MCF 10A (cell line): ENCODE measurements around the gene ZNF628. TPM values are rescaled to one million over a fixed set of nuclear protein-coding genes. Genes with fewer than 3 reads are reported as not detected.

ENCODE experiments used
- BruUV-seq: library from RNA; stranded (reverse); fragments of 400-500 nt; replicated peaks from 2 replicates; lab custom pipeline; 2021; lab: Mats Ljungman, UMichigan
- CTCF ChIA-PET: fragments of 300-600 bp; sonication (Branson Sonifier 250); formaldehyde crosslinking; extraction: SDS; loops from one replicate; lab custom pipeline; 2021; ENCODE audit warnings: antibody characterized with exemption, inconsistent platforms; lab: Yijun Ruan, JAX
- POLR2A ChIA-PET: fragments of 300-600, 350-650 bp; sonication (Branson Sonifier 250); formaldehyde crosslinking; extraction: SDS; loops from one replicate; lab custom pipeline; 2020; ENCODE audit warnings: antibody characterized with exemption, inconsistent platforms; lab: Yijun Ruan, JAX
- DNase-seq: peaks from one replicate; pipeline ENCODE4 v3.0.0-alpha.2; 2018; ENCODE audit not compliant: unreplicated experiment
- H3K27ac Mint-ChIP-seq: one replicate; pipeline ENCODE4 v1.8.0; 2022; ENCODE audit warnings: mild to moderate bottlenecking, low read depth, mixed read lengths; ENCODE audit not compliant: unreplicated experiment
- H3K27me3 Mint-ChIP-seq: one replicate; pipeline ENCODE4 v1.8.0; 2022; ENCODE audit warnings: mixed read lengths; ENCODE audit not compliant: insufficient read depth, unreplicated experiment
- H3K36me3 Mint-ChIP-seq: one replicate; pipeline ENCODE4 v1.8.0; 2022; ENCODE audit warnings: mild to moderate bottlenecking, moderate library complexity, mixed read lengths; ENCODE audit not compliant: insufficient read depth, unreplicated experiment
- H3K4me1 Mint-ChIP-seq: one replicate; pipeline ENCODE4 v1.8.0; 2022; ENCODE audit warnings: mixed read lengths; ENCODE audit not compliant: insufficient read depth, unreplicated experiment
- H3K4me3 Mint-ChIP-seq: one replicate; pipeline ENCODE4 v1.8.0; 2022; ENCODE audit warnings: mild to moderate bottlenecking, moderate library complexity, mixed read lengths; ENCODE audit not compliant: unreplicated experiment
- H3K9me3 Mint-ChIP-seq: one replicate; pipeline ENCODE4 v1.8.0; 2022; ENCODE audit warnings: mixed read lengths; ENCODE audit not compliant: unreplicated experiment
- CTCF ChIP-seq: fragments of 200-600 bp; IDR thresholded peaks from one replicate; pipeline ENCODE4 v1.8.0; 2022; ENCODE audit warnings: antibody characterized with exemption, mild to moderate bottlenecking; ENCODE audit not compliant: unreplicated experiment
- intact Hi-C: fragments of 100-400 bp; cut with micrococcal nuclease; formaldehyde crosslinking; loops from 2 replicates; pipeline ENCODE4 v1.14.1; 2022
- total RNA-seq: library from RNA; stranded (reverse); gene quantifications from 2 replicates; pipeline ENCODE4 v1.2.3, GENCODE V29; 2022

Gene ZNF628
- total RNA-seq, 1 experiment from 2014 or later: 12.1 TPM

DNA sequence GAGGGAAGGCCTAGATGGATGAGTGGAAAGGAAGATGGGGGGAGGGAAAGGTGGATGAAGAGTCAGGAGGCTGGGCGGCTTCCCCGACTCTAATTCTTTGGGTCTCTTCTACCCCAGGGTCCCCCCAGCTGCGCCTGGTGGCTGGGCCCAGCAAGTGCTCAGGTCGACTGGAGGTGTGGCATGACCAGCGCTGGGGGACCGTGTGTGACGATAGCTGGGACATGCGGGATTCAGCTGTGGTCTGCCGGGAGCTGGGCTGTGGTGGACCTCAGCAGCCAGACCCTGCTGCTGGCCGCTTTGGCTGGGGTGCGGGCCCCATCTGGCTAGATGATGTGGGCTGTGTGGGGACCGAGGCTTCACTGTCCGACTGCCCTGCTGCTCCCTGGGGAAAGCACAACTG is 21.3 kb downstream of the ZNF628 start:
- BruUV-seq: no TSS peak
- no peak for DNase-seq
- Mint-ChIP-seq H3K9me3 (peaks cover 6% of the 10 kb centered on the region), H3K27ac (no peak overlapping the region), H3K27me3 (no peaks in the 10 kb centered on the region), H3K4me3 (no peak overlapping the region), H3K4me1 (peaks cover 5% of the 10 kb centered on the region), H3K36me3 (peaks cover 5% of the 10 kb centered on the region)
- intact Hi-C loops: no loop called here
- CTCF ChIA-PET: interaction anchor here (1.2 to 4.1 kb wide), 4 partner anchors 11 to 357 kb away, joined by 4 to 26 read pairs (median 6); no protein-coding TSS in a partner anchor
- POLR2A ChIA-PET: no interaction called here
- no peak for TF ChIP-seq CTCF

GRCh38 chr19:55498246-55498840 is 21.9 kb downstream of the ZNF628 start:
- peaks cover 5% of the 10 kb centered on the region for H3K4me1 Mint-ChIP-seq
- peaks cover 6% of the 10 kb centered on the region for H3K9me3 Mint-ChIP-seq
- no peak overlapping the region for H3K4me3 Mint-ChIP-seq
- CTCF ChIA-PET: interaction anchor here (0.5 to 4.1 kb wide), 7 partner anchors 12 to 357 kb away, joined by 3 to 26 read pairs (median 4); no protein-coding TSS in a partner anchor
- intact Hi-C loops: no loop called here
- no peak for TF ChIP-seq CTCF
- H3K36me3 Mint-ChIP-seq: peaks cover 5% of the 10 kb centered on the region
- H3K27me3 Mint-ChIP-seq: no peaks in the 10 kb centered on the region
- POLR2A ChIA-PET: interaction anchor here (0.8 kb wide), 1 partner anchor 239 kb away, joined by 3 read pairs; the partner anchor contains the start of gene PPP6R1
- no peak overlapping the region for H3K27ac Mint-ChIP-seq
- BruUV-seq: no TSS peak
- no peak for DNase-seq

DNA sequence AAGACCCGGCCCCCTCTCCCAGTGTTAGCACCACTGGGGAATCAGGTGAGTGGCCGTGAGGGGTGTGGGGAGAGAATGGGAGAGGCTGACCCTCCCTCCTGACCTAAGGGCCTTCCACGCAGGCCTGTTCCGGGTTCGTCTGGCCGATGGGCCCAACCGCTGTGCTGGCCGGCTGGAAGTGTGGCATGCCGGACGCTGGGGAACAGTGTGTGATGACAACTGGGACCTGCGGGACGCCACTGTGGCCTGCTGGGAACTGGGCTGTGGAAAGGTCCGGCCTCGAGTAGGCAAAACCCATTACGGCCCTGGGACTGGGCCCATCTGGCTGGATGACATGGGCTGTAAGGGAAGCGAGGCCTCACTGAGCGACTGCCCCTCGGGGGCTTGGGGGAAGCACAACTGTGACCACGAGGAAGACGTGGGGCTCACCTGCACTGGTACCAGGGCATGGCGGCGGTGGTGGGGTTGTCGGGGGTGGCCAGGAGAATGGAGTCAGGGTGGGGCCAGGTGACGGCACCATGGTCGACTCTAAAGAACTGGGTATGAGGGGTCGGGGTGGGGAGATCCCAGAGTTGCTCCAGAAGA is 24.0 kb downstream of the ZNF628 start:
- no peak overlapping the region for H3K27ac Mint-ChIP-seq
- BruUV-seq: no TSS peak
- no peaks in the 10 kb centered on the region for H3K27me3 Mint-ChIP-seq
- peaks cover 6% of the 10 kb centered on the region for H3K9me3 Mint-ChIP-seq
- intact Hi-C loops: loop anchor here (10.0 kb wide), 1 partner anchor 86 kb away; no protein-coding TSS in a partner anchor
- ChIA-PET POLR2A (no interaction called here), CTCF (interaction anchor here (0.6 to 1.2 kb wide), 2 partner anchors 11 to 247 kb away, joined by 3 read pairs; no protein-coding TSS in a partner anchor)
- peaks cover 2% of the 10 kb centered on the region for H3K36me3 Mint-ChIP-seq
- DNase-seq: no peak
- H3K4me1 Mint-ChIP-seq: no peaks in the 10 kb centered on the region
- no peak for TF ChIP-seq CTCF
- H3K4me3 Mint-ChIP-seq: no peak overlapping the region

- Mint-ChIP-seq H3K4me1 (no peaks in the 10 kb centered on the region), H3K4me3 (no peak overlapping the region), H3K27ac (no peak overlapping the region), H3K36me3 (peaks cover 6% of the 10 kb centered on the region), H3K27me3 (no peaks in the 10 kb centered on the region), H3K9me3 (peaks cover 6% of the 10 kb centered on the region)
- intact Hi-C loops: loop anchor here (10.0 kb wide), 1 partner anchor 88 kb away; no protein-coding TSS in a partner anchor
- CTCF ChIA-PET: interaction anchor here (0.6 to 2.4 kb wide), 2 partner anchors 35 to 1498 kb away, joined by 3 to 26 read pairs; no protein-coding TSS in a partner anchor
- POLR2A ChIA-PET: no interaction called here
- TF ChIP-seq CTCF: no peak
- BruUV-seq: no TSS peak
- no peak for DNase-seq
Measured at GRCh38 chr19:55502197-55502952, 26.0 kb downstream of the ZNF628 start.
